Erythroblast (primary cell): ENCODE results near the gene P4HA2.

ENCODE experiments used
- DNase-seq, 2 experiments: peaks; one replicate each; lab custom pipeline; 2025; lab: John Stamatoyannopoulos, UW
- GATA1 ChIP-seq: IDR thresholded peaks from 2 replicates; pipeline ENCODE4 v1.6.1; 2011; ENCODE audit warnings: low read depth, mild to moderate bottlenecking, control low read depth, low read length, moderate library complexity
- POLR2A ChIP-seq: IDR thresholded peaks from 2 replicates; pipeline ENCODE4 v1.6.1; 2011; ENCODE audit warnings: mild to moderate bottlenecking, low read length

The P4HA2 gene

GRCh38 chr5:132260051-132260450 is 32.4 kb upstream of the P4HA2 start:
- TF ChIP-seq GATA1 = no peak
- no peak for TF ChIP-seq POLR2A
- DNase-seq = no peak

- no peak for DNase-seq
- TF ChIP-seq GATA1 = no peak
- TF ChIP-seq POLR2A = no peak
These were observed 31.6 kb upstream of the P4HA2 start for GRCh38 chr5:132259069-132259851.

- DNase-seq = no peak
- TF ChIP-seq POLR2A (no peak), GATA1 (no peak)
These were observed 30.7 kb upstream of the P4HA2 start for GRCh38 chr5:132258102-132259068.

- no peak for TF ChIP-seq POLR2A
- no peak for TF ChIP-seq GATA1
- DNase-seq = no peak
These were observed 29.8 kb upstream of the P4HA2 start, which contains the start of gene PDLIM4 for GRCh38 chr5:132257131-132258101. TSS of gene PDLIM4 (plus strand) at chr5:132257696. CDS start at chr5:132257735, 39 bp downstream.

- DNase-seq = no peak
- TF ChIP-seq GATA1 (no peak), POLR2A (no peak)
These were observed 29.1 kb upstream of the P4HA2 start for GRCh38 chr5:132256783-132257130.

GRCh38 chr5:132256086-132256782 is 28.6 kb upstream of the P4HA2 start:
- TF ChIP-seq POLR2A (no peak), GATA1 (no peak)

GRCh38 chr5:132254321-132254977 is 26.8 kb upstream of the P4HA2 start:
- DNase-seq = no peak

More at GRCh38 chr5:132256086-132256782, 28.6 kb upstream of the P4HA2 start:
- DNase-seq = no peak

GRCh38 chr5:132253452-132254320 is 26.0 kb upstream of the P4HA2 start:
- no peak for DNase-seq
- TF ChIP-seq GATA1 = no peak
- no peak for TF ChIP-seq POLR2A

More at GRCh38 chr5:132254321-132254977, 26.8 kb upstream of the P4HA2 start:
- TF ChIP-seq POLR2A (no peak), GATA1 (no peak)

- TF ChIP-seq POLR2A (no peak), GATA1 (no peak)
- no peak for DNase-seq
These were observed 25.4 kb upstream of the P4HA2 start for GRCh38 chr5:132253008-132253441.

GRCh38 chr5:132251220-132251725 is 23.6 kb upstream of the P4HA2 start:
- no peak for DNase-seq
- TF ChIP-seq GATA1 (no peak), POLR2A (no peak)

- TF ChIP-seq GATA1 (no peak), POLR2A (no peak)
- no peak for DNase-seq
These were observed 22.9 kb upstream of the P4HA2 start for GRCh38 chr5:132250547-132250946.
